Measurements from ENCODE around the gene SRPX. TPM values are rescaled to one million over a fixed set of nuclear protein-coding genes. Genes with fewer than 3 reads are reported as not detected.

Gene SRPX
- total and polyA plus RNA-seq, 2 experiments from 2014 or later = 101 to 189 TPM

- no peak for DNase-seq (ENCODE audit: low spot score)
- Histone ChIP-seq H3K4me2 (no peak overlapping the region), H3K27ac (no peak overlapping the region), H3K4me1 (ENCODE audit: insufficient read depth) (no peaks in the 10 kb centered on the region), H3K36me3 (replicated peaks; ENCODE audit: insufficient read depth, low read depth) (no peaks in the 10 kb centered on the region), H3K9me3 (ENCODE audit: low read depth) (no peaks in the 10 kb centered on the region), H2AFZ (no peak overlapping the region), H4K20me1 (ENCODE audit: insufficient read depth, poor library complexity, severe bottlenecking) (no peaks in the 10 kb centered on the region), H3K79me2 (no peaks in the 10 kb centered on the region), H3K9me2 (replicated peaks; ENCODE audit: insufficient read depth) (no peaks in the 10 kb centered on the region), H3K4me3 (no peak overlapping the region), H3K27me3 (no peaks in the 10 kb centered on the region)
- 87% methylated on average over 2 of the region's 2 CpGs for WGBS (ENCODE audit: low lambda C conversion rate, missing lambda C conversion rate)
- TF ChIP-seq CTCF (IDR thresholded peaks at IDR 0.05; ENCODE audit: poor library complexity) (no peak), EZH2phosphoT487 (IDR thresholded peaks at IDR 0.05; ENCODE audit: low read depth, severe bottlenecking, unreplicated experiment) (no peak), EZH2 (IDR thresholded peaks at IDR 0.05; ENCODE audit: borderline replicate concordance) (no peak)
Measured at GRCh38 chrX:38138157-38138891, 82.3 kb downstream of the SRPX start.

GRCh38 chrX:38129366-38129765 lies 91.3 kb downstream of the SRPX start:
- Histone ChIP-seq H3K36me3 (replicated peaks; ENCODE audit: insufficient read depth, low read depth) (no peaks in the 10 kb centered on the region), H3K27ac (no peak overlapping the region), H3K27me3 (no peaks in the 10 kb centered on the region), H3K4me3 (no peak overlapping the region), H3K4me2 (no peak overlapping the region), H3K4me1 (ENCODE audit: insufficient read depth) (no peaks in the 10 kb centered on the region), H3K9me2 (replicated peaks; ENCODE audit: insufficient read depth) (no peaks in the 10 kb centered on the region), H2AFZ (no peak overlapping the region), H4K20me1 (ENCODE audit: insufficient read depth, poor library complexity, severe bottlenecking) (no peaks in the 10 kb centered on the region), H3K79me2 (no peaks in the 10 kb centered on the region), H3K9me3 (ENCODE audit: low read depth) (no peaks in the 10 kb centered on the region)
- no peak for TF ChIP-seq EZH2 (IDR thresholded peaks at IDR 0.05; ENCODE audit: borderline replicate concordance)
- no peak for TF ChIP-seq CTCF (IDR thresholded peaks at IDR 0.05; ENCODE audit: poor library complexity)
- DNase-seq (ENCODE audit: low spot score) = no peak

GRCh38 chrX:38127961-38128360 lies 92.7 kb downstream of the SRPX start:
- no peak for TF ChIP-seq EZH2phosphoT487 (IDR thresholded peaks at IDR 0.05; ENCODE audit: low read depth, severe bottlenecking, unreplicated experiment)
- TF ChIP-seq EZH2 (IDR thresholded peaks at IDR 0.05; ENCODE audit: borderline replicate concordance) = no peak
- TF ChIP-seq CTCF (IDR thresholded peaks at IDR 0.05; ENCODE audit: poor library complexity) = no peak
- Histone ChIP-seq H3K4me1 (ENCODE audit: insufficient read depth) (no peaks in the 10 kb centered on the region), H3K9me2 (replicated peaks; ENCODE audit: insufficient read depth) (no peaks in the 10 kb centered on the region), H3K9me3 (ENCODE audit: low read depth) (no peaks in the 10 kb centered on the region), H3K4me3 (no peak overlapping the region), H4K20me1 (ENCODE audit: insufficient read depth, poor library complexity, severe bottlenecking) (no peaks in the 10 kb centered on the region), H3K27me3 (no peaks in the 10 kb centered on the region), H3K79me2 (no peaks in the 10 kb centered on the region), H2AFZ (no peak overlapping the region), H3K36me3 (replicated peaks; ENCODE audit: insufficient read depth, low read depth) (no peaks in the 10 kb centered on the region), H3K27ac (no peak overlapping the region), H3K4me2 (no peak overlapping the region)
- 85% methylated on average over 1 of the region's 1 CpG for WGBS (ENCODE audit: low lambda C conversion rate, missing lambda C conversion rate)
- no peak for DNase-seq (ENCODE audit: low spot score)
